ENCODE data around the gene SCN7A.
"Not testable (repeated sequence)": the region's sequence is repeated elsewhere in the genome, so short reads cannot be mapped to it uniquely, and the experiment has no call there.

The SCN7A gene

GRCh38 chr2:166388481-166389070, 105.5 kb downstream of the SCN7A start:
- DNase-seq: no peak

GRCh38 chr2:166385313-166385712, 108.7 kb downstream of the SCN7A start:
- no peak for DNase-seq

- DNase-seq: no peak
Measured at GRCh38 chr2:166384774-166385173, 109.3 kb downstream of the SCN7A start.

- DNase-seq: no peak
Measured at GRCh38 chr2:166382448-166382847, 111.6 kb downstream of the SCN7A start.

GRCh38 chr2:166380615-166381014, 113.4 kb downstream of the SCN7A start:
- no peak for DNase-seq

- DNase-seq: no peak
Measured at GRCh38 chr2:166376873-166377272, 117.2 kb downstream of the SCN7A start.

- no peak for DNase-seq
Measured at GRCh38 chr2:166376488-166376828, 117.6 kb downstream of the SCN7A start.

GRCh38 chr2:166375736-166376487, 118.1 kb downstream of the SCN7A start, which contains the start of gene SCN9A:
TSS of gene SCN9A (minus strand) at chr2:166375944. CDS start at chr2:166311756, 64,188 bp downstream.
- peak in 1 of 2 donors; percentile 3 for DNase-seq

- DNase-seq: no peak
Measured at GRCh38 chr2:166375195-166375735, 118.8 kb downstream of the SCN7A start.

GRCh38 chr2:166373951-166374350, 120.1 kb downstream of the SCN7A start:
- DNase-seq: no peak

GRCh38 chr2:166373539-166373938, 120.5 kb downstream of the SCN7A start:
- DNase-seq: no peak

- DNase-seq: no peak
Measured at GRCh38 chr2:166373105-166373504, 120.9 kb downstream of the SCN7A start.

GRCh38 chr2:166372046-166372445, 122.0 kb downstream of the SCN7A start:
- no peak for DNase-seq

GRCh38 chr2:166365803-166366420, 128.1 kb downstream of the SCN7A start:
- no peak for DNase-seq

- no peak for DNase-seq
Measured at GRCh38 chr2:166365239-166365638, 128.8 kb downstream of the SCN7A start.

- no peak for DNase-seq
Measured at GRCh38 chr2:166364476-166365161, 129.4 kb downstream of the SCN7A start.

- no peak for DNase-seq
Measured at GRCh38 chr2:166361351-166362153, 132.5 kb downstream of the SCN7A start.

GRCh38 chr2:166360906-166361305, 133.1 kb downstream of the SCN7A start:
- no peak for DNase-seq

GRCh38 chr2:166360426-166360825, 133.6 kb downstream of the SCN7A start:
- DNase-seq: no peak

- DNase-seq: not testable (repeated sequence)
Measured at GRCh38 chr2:166357950-166358321, 136.1 kb downstream of the SCN7A start.

GRCh38 chr2:166357068-166357949, 136.7 kb downstream of the SCN7A start:
- no peak for DNase-seq

Measured in bone marrow (tissue), 2 donors.